ENCODE measurements around the gene CSH1. TPM values are rescaled to one million over a fixed set of nuclear protein-coding genes. Genes with fewer than 3 reads are reported as not detected.

CSH1 gene
- polyA plus RNA-seq, 1 experiment, result not detected

DNA sequence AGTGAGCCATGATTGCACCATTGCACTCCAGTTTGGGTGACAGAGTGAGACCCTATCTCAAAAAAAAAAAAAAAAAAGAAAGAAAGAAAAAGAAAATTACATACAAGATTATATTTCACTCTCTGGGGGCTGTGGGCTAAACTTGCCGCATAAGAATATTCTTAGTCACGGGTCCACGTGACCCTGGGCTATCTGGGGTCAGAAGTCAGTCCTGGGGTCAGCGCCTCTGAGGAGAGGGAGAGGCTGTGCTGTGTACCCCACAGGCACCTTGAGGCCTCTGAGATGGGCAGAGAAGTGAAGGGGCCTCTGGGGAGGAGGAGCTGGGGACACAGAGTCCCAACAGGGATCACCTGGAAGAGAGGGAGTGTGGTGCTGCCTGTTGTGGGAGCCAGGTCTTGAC, 41.5 kb upstream of the CSH1 start:
- no peak for DNase-seq (ENCODE audit: low read depth)
- CTCF ChIA-PET, result interaction anchor here (0.8 to 1.9 kb wide), 3 partner anchors 8 to 88 kb away, joined by 3 to 8 read pairs (median 3); no protein-coding TSS in a partner anchor
- Histone ChIP-seq H3K27me3 (ENCODE audit: control insufficient read depth, insufficient read depth, low read length) (peaks cover 10% of the 10 kb centered on the region), H3K4me3 (ENCODE audit: low read depth, low read length) (no peak overlapping the region), H3K36me3 (ENCODE audit: control insufficient read depth, insufficient read depth, low read length) (no peaks in the 10 kb centered on the region)
- POLR2A ChIA-PET, result no interaction called here
- TF ChIP-seq, protein P1, sequence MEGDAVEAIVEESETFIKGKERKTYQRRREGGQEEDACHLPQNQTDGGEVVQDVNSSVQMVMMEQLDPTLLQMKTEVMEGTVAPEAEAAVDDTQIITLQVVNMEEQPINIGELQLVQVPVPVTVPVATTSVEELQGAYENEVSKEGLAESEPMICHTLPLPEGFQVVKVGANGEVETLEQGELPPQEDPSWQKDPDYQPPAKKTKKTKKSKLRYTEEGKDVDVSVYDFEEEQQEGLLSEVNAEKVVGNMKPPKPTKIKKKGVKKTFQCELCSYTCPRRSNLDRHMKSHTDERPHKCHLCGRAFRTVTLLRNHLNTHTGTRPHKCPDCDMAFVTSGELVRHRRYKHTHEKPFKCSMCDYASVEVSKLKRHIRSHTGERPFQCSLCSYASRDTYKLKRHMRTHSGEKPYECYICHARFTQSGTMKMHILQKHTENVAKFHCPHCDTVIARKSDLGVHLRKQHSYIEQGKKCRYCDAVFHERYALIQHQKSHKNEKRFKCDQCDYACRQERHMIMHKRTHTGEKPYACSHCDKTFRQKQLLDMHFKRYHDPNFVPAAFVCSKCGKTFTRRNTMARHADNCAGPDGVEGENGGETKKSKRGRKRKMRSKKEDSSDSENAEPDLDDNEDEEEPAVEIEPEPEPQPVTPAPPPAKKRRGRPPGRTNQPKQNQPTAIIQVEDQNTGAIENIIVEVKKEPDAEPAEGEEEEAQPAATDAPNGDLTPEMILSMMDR (IDR thresholded peaks at IDR 0.05; ENCODE audit: insufficient read depth, low read depth, low read length), result no peak

DNA sequence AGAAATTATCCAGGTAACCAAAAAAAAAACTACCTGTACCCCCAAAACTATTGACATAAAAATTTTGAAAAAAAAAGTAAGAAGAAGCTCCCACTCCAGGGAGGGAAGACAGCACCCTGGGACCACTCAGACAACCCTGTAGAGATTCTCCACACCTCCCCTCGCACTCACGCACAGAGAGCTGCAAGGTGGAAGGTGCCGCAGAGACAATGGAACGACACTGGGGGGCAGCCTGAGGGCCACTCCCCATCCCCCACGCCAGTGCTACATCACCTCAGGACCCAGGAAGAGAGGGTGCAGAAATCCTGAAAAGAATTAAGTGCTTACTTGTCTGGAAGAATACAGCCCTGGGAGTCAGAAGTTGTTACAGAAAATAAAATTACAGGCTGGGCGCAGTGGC, 40.9 kb upstream of the CSH1 start:
- no peaks in the 10 kb centered on the region for H3K36me3 ChIP-seq (ENCODE audit: control insufficient read depth, insufficient read depth, low read length)
- CTCF ChIA-PET, result interaction anchor here (0.8 to 1.9 kb wide), 3 partner anchors 9 to 89 kb away, joined by 3 to 8 read pairs (median 3); no protein-coding TSS in a partner anchor
- TF ChIP-seq, protein P1 (IDR thresholded peaks at IDR 0.05; ENCODE audit: insufficient read depth, low read depth, low read length), result no peak
- peaks cover 10% of the 10 kb centered on the region for H3K27me3 ChIP-seq (ENCODE audit: control insufficient read depth, insufficient read depth, low read length)
- DNase-seq (ENCODE audit: low read depth), result no peak
- H3K4me3 ChIP-seq (ENCODE audit: low read depth, low read length), result no peak overlapping the region
- POLR2A ChIA-PET, result no interaction called here

GRCh38 chr17:63934183-63935112, 38.1 kb upstream of the CSH1 start:
- POLR2A ChIA-PET, result no interaction called here
- Histone ChIP-seq H3K36me3 (ENCODE audit: control insufficient read depth, insufficient read depth, low read length) (no peaks in the 10 kb centered on the region), H3K27me3 (ENCODE audit: control insufficient read depth, insufficient read depth, low read length) (peaks cover 10% of the 10 kb centered on the region), H3K4me3 (ENCODE audit: low read depth, low read length) (no peak overlapping the region)
- CTCF ChIA-PET, result interaction anchor here (1.2 to 8.9 kb wide), 4 partner anchors 12 to 23 kb away, joined by 3 to 84 read pairs (median 15); partner anchors contain the start of genes CSHL1 and GH1
- no peak for DNase-seq (ENCODE audit: low read depth)
- TF ChIP-seq, protein P1 (IDR thresholded peaks at IDR 0.05; ENCODE audit: insufficient read depth, low read depth, low read length), result no peak

DNA sequence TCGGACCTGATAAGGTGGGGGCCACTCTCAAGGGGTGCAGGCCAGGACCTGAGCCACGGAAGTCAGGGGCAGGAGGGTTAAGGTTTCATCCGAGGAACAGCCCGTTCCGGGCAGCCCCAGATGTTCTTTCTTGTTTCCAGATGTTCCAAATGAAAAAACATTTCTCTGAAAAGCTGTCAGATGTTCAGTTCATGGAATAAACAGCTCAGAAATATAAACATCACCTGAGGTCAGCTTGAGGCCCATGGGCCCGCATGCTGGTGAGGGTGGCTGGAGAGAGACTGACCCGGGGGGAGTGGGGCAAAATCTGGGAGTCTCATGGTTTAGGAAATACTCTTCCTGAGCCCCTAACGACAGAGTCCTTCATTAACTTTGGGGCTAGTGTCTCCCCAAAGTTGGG, 37.2 kb upstream of the CSH1 start:
- ChIA-PET CTCF (interaction anchor here (1.2 to 8.9 kb wide), 4 partner anchors 13 to 57 kb away, joined by 3 to 84 read pairs (median 12); partner anchors contain the start of genes CSHL1 and GH1), POLR2A (no interaction called here)
- Histone ChIP-seq H3K4me3 (ENCODE audit: low read depth, low read length) (no peak overlapping the region), H3K27me3 (ENCODE audit: control insufficient read depth, insufficient read depth, low read length) (peaks cover 10% of the 10 kb centered on the region), H3K36me3 (ENCODE audit: control insufficient read depth, insufficient read depth, low read length) (no peaks in the 10 kb centered on the region)
- TF ChIP-seq, protein P1 (IDR thresholded peaks at IDR 0.05; ENCODE audit: insufficient read depth, low read depth, low read length), result no peak
- DNase-seq (ENCODE audit: low read depth), result no peak

DNA sequence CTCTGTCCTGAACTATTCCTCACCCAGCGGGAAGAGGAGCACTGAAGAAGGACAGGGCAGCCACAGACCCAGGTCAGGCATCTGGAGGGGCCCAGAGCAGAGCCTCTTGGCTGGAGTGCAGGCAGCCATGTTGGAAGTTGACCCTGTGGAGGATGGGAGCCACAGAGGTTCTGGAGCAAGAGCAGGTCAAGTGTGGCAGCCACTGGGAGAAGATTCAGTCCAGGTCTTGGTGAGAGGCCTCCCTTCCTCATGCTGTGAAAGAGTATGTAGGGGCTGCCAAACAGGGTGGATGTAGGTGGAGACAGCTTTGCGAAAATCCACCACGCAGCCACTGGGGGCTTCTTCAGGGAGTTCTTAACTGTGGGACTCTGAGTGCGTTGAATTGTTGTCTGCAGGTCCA, 36.3 kb upstream of the CSH1 start:
- ChIA-PET CTCF (interaction anchor here (0.6 to 8.9 kb wide), 7 partner anchors 13 to 450 kb away, joined by 3 to 84 read pairs (median 6); partner anchors contain the start of genes CSHL1 and GH1), POLR2A (no interaction called here)
- Histone ChIP-seq H3K36me3 (ENCODE audit: control insufficient read depth, insufficient read depth, low read length) (no peaks in the 10 kb centered on the region), H3K4me3 (ENCODE audit: low read depth, low read length) (no peak overlapping the region), H3K27me3 (ENCODE audit: control insufficient read depth, insufficient read depth, low read length) (peaks cover 10% of the 10 kb centered on the region)
- TF ChIP-seq, protein P1 (IDR thresholded peaks at IDR 0.05; ENCODE audit: insufficient read depth, low read depth, low read length), result no peak
- no peak for DNase-seq (ENCODE audit: low read depth)

Data from BJ (cell line).